ENCODE measurements around the gene HAGH.
A peak's percentile ranks its signal among the peaks of the same experiment; 100 is the strongest.

HAGH gene

GRCh38 chr16:1786242-1787055 is 40.2 kb downstream of the HAGH start:
- no peak for DNase-seq (ENCODE audit: low spot score)

GRCh38 chr16:1785846-1786170 is 40.8 kb downstream of the HAGH start:
- DNase-seq (ENCODE audit: low spot score) = no peak

GRCh38 chr16:1784977-1785845 is 41.4 kb downstream of the HAGH start:
- no peak for DNase-seq (ENCODE audit: low spot score)

- peak; percentile 96 for DNase-seq (ENCODE audit: low spot score)
Measured at GRCh38 chr16:1782408-1783264, 44.0 kb downstream of the HAGH start, which contains the start of the genes NUBP2 and SPSB3. TSS of gene NUBP2 (plus strand) at chr16:1782960. CDS start at chr16:1783021, 61 bp downstream. TSS of gene SPSB3 (minus strand) at chr16:1782571. CDS start at chr16:1781483, 1,088 bp downstream.

GRCh38 chr16:1781758-1782407 is 44.7 kb downstream of the HAGH start:
- DNase-seq (ENCODE audit: low spot score) = peak; percentile 69

- no peak for DNase-seq (ENCODE audit: low spot score)
Measured at GRCh38 chr16:1781254-1781653, 45.4 kb downstream of the HAGH start.

- no peak for DNase-seq (ENCODE audit: low spot score)
Measured at GRCh38 chr16:1780677-1781072, 46.0 kb downstream of the HAGH start.

GRCh38 chr16:1779741-1780676 is 46.6 kb downstream of the HAGH start:
- DNase-seq (ENCODE audit: low spot score) = no peak

- DNase-seq (ENCODE audit: low spot score) = no peak
Measured at GRCh38 chr16:1779234-1779701, 47.4 kb downstream of the HAGH start.

- no peak for DNase-seq (ENCODE audit: low spot score)
Measured at GRCh38 chr16:1778200-1779179, 48.1 kb downstream of the HAGH start.

- DNase-seq (ENCODE audit: low spot score) = no peak
Measured at GRCh38 chr16:1777375-1778199, 49.0 kb downstream of the HAGH start.

- DNase-seq (ENCODE audit: low spot score) = no peak
Measured at GRCh38 chr16:1776991-1777374, 49.6 kb downstream of the HAGH start.

- no peak for DNase-seq (ENCODE audit: low spot score)
Measured at GRCh38 chr16:1776672-1776955, 50.0 kb downstream of the HAGH start.

- peak; percentile 69 for DNase-seq (ENCODE audit: low spot score)
Measured at GRCh38 chr16:1775846-1776671, 50.6 kb downstream of the HAGH start.

GRCh38 chr16:1775006-1775845 is 51.4 kb downstream of the HAGH start:
- no peak for DNase-seq (ENCODE audit: low spot score)

GRCh38 chr16:1774448-1774780 is 52.2 kb downstream of the HAGH start:
- DNase-seq (ENCODE audit: low spot score) = no peak
